ENCODE results near the gene ASCC1. TPM values are rescaled to one million over a fixed set of nuclear protein-coding genes. Genes with fewer than 3 reads are reported as not detected.
A peak's percentile ranks its signal among the peaks of the same experiment; 100 is the strongest.

ASCC1 gene
- total and polyA plus RNA-seq, 2 of the 13 experiments (the other 11 are each of a cell fraction or from before 2014, with no cell fraction given) = 21.6 to 30.1 TPM

DNA sequence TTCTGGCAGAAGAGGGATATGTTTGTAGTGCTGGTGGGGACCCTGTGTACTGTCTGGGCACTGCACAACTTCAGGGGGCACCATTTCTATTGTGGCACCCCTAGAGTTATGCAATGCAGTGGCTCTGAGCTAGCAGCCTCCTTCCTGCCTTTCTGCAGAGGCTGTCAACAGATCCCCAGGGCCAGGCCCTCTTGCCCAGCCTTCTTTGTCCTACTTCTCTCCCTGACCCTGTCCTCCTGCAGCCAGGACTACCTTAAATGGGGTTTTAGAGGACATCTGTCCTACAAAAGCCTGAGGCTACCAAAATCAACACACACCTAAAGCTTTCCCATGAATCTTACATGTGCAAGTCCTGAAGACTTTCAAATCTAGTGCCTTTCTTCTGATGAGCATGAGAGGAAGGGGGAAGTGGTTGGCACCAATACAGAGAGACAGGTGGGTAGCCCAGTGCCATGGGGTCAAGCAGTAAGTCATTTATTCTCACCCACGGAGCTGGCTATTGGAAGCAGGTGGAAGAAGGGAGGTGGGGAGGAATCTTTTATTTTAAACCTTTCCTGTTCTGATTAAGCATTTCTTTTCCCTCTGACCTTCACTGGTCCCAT is 130.1 kb downstream of the ASCC1 start:
- no peaks in the 10 kb centered on the region for H3K36me3 ChIP-seq (replicated peaks in 1 of 2; ENCODE audit: control insufficient read depth in 1 of 2, insufficient read depth in 2 of 2, low read length in 2 of 2)
- H4K20me1 ChIP-seq (ENCODE audit: insufficient read depth, low read length) = no peaks in the 10 kb centered on the region
- peak overlapping the region; percentile 40; the same call in 1 of the 2 replicates for H3K9ac ChIP-seq (ENCODE audit: insufficient read depth, low read depth, low read length)
- peak overlapping the region in 1 of 3 experiments; percentile 70; a peak in 1 of 6 replicates for H3K4me3 ChIP-seq (replicated peaks in 1 of 3; ENCODE audit: insufficient read depth in 1 of 3, low read depth in 2 of 3, low read length in 3 of 3)
- no peaks in the 10 kb centered on the region for H3K9me3 ChIP-seq (ENCODE audit: low read length)
- POLR2A ChIA-PET = interaction anchor here (0.9 kb wide), 1 partner anchor 187 kb away, joined by 3 read pairs; no protein-coding TSS in a partner anchor
- TF ChIP-seq ZNF564 (CRISPR knock-in tag; IDR thresholded peaks at IDR 0.05) (0 out of 2 replicates have a peak, but pooled peaks have one; percentile 10), ZNF747 (CRISPR knock-in tag; IDR thresholded peaks at IDR 0.05; ENCODE audit: borderline replicate concordance) (0 out of 2 replicates have a peak, but pooled peaks have one; percentile 7), CEBPG (CRISPR knock-in tag; IDR thresholded peaks at IDR 0.05) (0 out of 2 replicates have a peak, but pooled peaks have one; percentile 18), HNF4A (CRISPR knock-in tag; IDR thresholded peaks at IDR 0.05) (no peak), KLF16 (CRISPR knock-in tag; IDR thresholded peaks at IDR 0.05) (no peak), KDM4B (CRISPR knock-in tag; IDR thresholded peaks at IDR 0.05) (no peak), ZNF460 (CRISPR knock-in tag; IDR thresholded peaks at IDR 0.05; ENCODE audit: borderline replicate concordance) (no peak), ATF7-NPFF (CRISPR knock-in tag; IDR thresholded peaks at IDR 0.05; ENCODE audit: low read depth) (no peak)
- TF ChIP-seq, protein P1, sequence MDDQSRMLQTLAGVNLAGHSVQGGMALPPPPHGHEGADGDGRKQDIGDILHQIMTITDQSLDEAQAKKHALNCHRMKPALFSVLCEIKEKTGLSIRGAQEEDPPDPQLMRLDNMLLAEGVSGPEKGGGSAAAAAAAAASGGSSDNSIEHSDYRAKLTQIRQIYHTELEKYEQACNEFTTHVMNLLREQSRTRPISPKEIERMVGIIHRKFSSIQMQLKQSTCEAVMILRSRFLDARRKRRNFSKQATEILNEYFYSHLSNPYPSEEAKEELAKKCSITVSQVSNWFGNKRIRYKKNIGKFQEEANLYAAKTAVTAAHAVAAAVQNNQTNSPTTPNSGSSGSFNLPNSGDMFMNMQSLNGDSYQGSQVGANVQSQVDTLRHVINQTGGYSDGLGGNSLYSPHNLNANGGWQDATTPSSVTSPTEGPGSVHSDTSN (CRISPR knock-in tag; IDR thresholded peaks at IDR 0.05; ENCODE audit: borderline replicate concordance) = no peak
- ATAC-seq (no peak), FAIRE-seq (no peak), DNase-seq (ENCODE audit: low spot score) (no peak)
- H3K27me3 ChIP-seq (ENCODE audit: control insufficient read depth in 1 of 2, insufficient read depth in 2 of 2, low read length in 2 of 2) = peaks cover 0 to 32% of the 10 kb centered on the region in 2 experiments; a peak in 2 of 5 replicates
- H2AFZ ChIP-seq (ENCODE audit: low read length) = no peak overlapping the region
- CTCF ChIA-PET (ENCODE audit: low intra/inter-chr PET ratio, low total read pairs) = no interaction called here
- no peaks in the 10 kb centered on the region for H3K79me2 ChIP-seq (ENCODE audit: insufficient read depth, low read length)
- BruUV-seq (replicated peaks) = no TSS peak
- peaks cover 50% of the 10 kb centered on the region for H3K4me1 ChIP-seq (ENCODE audit: insufficient read depth, low read length)
- in situ Hi-C loops (cut with HindIII; ENCODE audit: extremely low pct_ligation_motif_present, low pct_unique_long_range_greater_than_20kb) = loop anchor here (25.0 kb wide), 1 partner anchor 251 kb away; no protein-coding TSS in a partner anchor
- H3K27ac ChIP-seq (ENCODE audit: extremely low read length, insufficient read depth, low read length) = no peak overlapping the region
- peak overlapping the region; percentile 91 for H3K4me2 ChIP-seq (ENCODE audit: low read depth, low read length)
- intact Hi-C loops (cut with micrococcal nuclease; ENCODE audit: unreplicated experiment) = no loop called here
- WGBS (ENCODE audit: low lambda C conversion rate) = 32% methylated on average over 1 of the region's 1 CpG

All from HepG2 (cell line).